Neural cell (in vitro differentiated cells): ENCODE data around the gene SNX13. TPM values are rescaled to one million over a fixed set of nuclear protein-coding genes. Genes with fewer than 3 reads are reported as not detected.

Source experiments
- H2AFZ ChIP-seq: fragments of 200-600, 300-800 bp; sonication (generic), shearing (Covaris generic); 2 replicates; pipeline ENCODE4 v1.6.0; 2014; ENCODE audit warnings: low read depth, mild to moderate bottlenecking, antibody characterized with exemption, low read length, moderate library complexity
- H3F3A ChIP-seq: fragments of 200-600 bp; shearing (Covaris generic); 2 replicates; pipeline ENCODE4 v1.6.1; 2016; ENCODE audit warnings: mild to moderate bottlenecking, moderate library complexity, mixed read lengths, antibody characterized with exemption, low read length; ENCODE audit not compliant: insufficient read depth, poor library complexity, severe bottlenecking
- H3K27ac ChIP-seq: fragments of 200-600, 300-800 bp; sonication (generic), shearing (Covaris generic); 2 replicates; pipeline ENCODE4 v1.5.1; 2014; ENCODE audit warnings: mild to moderate bottlenecking, low read length, moderate library complexity
- H3K27me3 ChIP-seq: fragments of 300-800, 200-600 bp; sonication (generic), shearing (Covaris generic); 2 replicates; pipeline ENCODE4 v1.6.0; 2014; ENCODE audit warnings: mild to moderate bottlenecking, low read depth, low read length, moderate library complexity; ENCODE audit not compliant: insufficient read depth
- H3K36me3 ChIP-seq: fragments of 300-800, 200-600 bp; sonication (generic), shearing (Covaris generic); 2 replicates; pipeline ENCODE4 v1.5.1; 2014; ENCODE audit warnings: mild to moderate bottlenecking, antibody characterized with exemption, low read length, moderate library complexity; ENCODE audit not compliant: insufficient read depth
- H3K4me2 ChIP-seq: fragments of 300-800, 200-600 bp; sonication (generic), shearing (Covaris generic); 2 replicates; pipeline ENCODE4 v1.6.0; 2014; ENCODE audit warnings: mild to moderate bottlenecking, low read length
- H3K4me3 ChIP-seq: fragments of 300-800, 200-600 bp; sonication (generic), shearing (Covaris generic); 2 replicates; pipeline ENCODE4 v1.5.1; 2014; ENCODE audit warnings: mild to moderate bottlenecking, low read length, moderate library complexity
- H3K79me2 ChIP-seq: fragments of 200-600 bp; shearing (Covaris generic); replicated peaks from 2 replicates; pipeline ENCODE4 v1.6.0; 2014; ENCODE audit warnings: mild to moderate bottlenecking, low read length, moderate library complexity; ENCODE audit not compliant: insufficient read depth
- H3K9ac ChIP-seq: fragments of 300-800, 200-600 bp; sonication (generic), shearing (Covaris generic); 2 replicates; pipeline ENCODE4 v1.6.1; 2016; ENCODE audit warnings: mild to moderate bottlenecking, low read length, mixed read lengths
- H3K9me2 ChIP-seq: fragments of 200-600 bp; shearing (Covaris generic); 2 replicates; pipeline ENCODE4 v1.6.1; 2016; ENCODE audit warnings: mild to moderate bottlenecking, low read length, mixed read lengths; ENCODE audit not compliant: insufficient read depth
- H3K9me3 ChIP-seq: fragments of 200-600, 300-800 bp; sonication (generic), shearing (Covaris generic); 2 replicates; pipeline ENCODE4 v1.6.1; 2016; ENCODE audit warnings: mild to moderate bottlenecking, mixed run types, low read length, moderate library complexity, mixed read lengths
- H4K20me1 ChIP-seq: fragments of 200-600 bp; shearing (Covaris generic); 2 replicates; pipeline ENCODE4 v1.6.1; 2016; ENCODE audit warnings: mild to moderate bottlenecking, mixed run types; ENCODE audit not compliant: insufficient read depth
- CTCF ChIP-seq: fragments of 450-650 bp; IDR thresholded peaks from 2 replicates; pipeline ENCODE4 v1.5.1; 2014; ENCODE audit warnings: antibody characterized with exemption, mild to moderate bottlenecking, moderate library complexity; ENCODE audit not compliant: poor library complexity, severe bottlenecking
- EP300 ChIP-seq: fragments of 450-650 bp; conservative IDR thresholded peaks from 2 replicates; pipeline ENCODE4 v1.6.1; 2014; ENCODE audit warnings: antibody characterized with exemption, mild to moderate bottlenecking, moderate library complexity; ENCODE audit not compliant: poor library complexity, severe bottlenecking
- EZH2 ChIP-seq: fragments of 200-600, 300-800 bp; shearing (Covaris generic), sonication (generic); IDR thresholded peaks from 2 replicates; pipeline ENCODE4 v1.6.1; 2014; ENCODE audit warnings: antibody characterized with exemption, low read length, borderline replicate concordance, mild to moderate bottlenecking; ENCODE audit not compliant: insufficient read depth, poor library complexity, severe bottlenecking
- MXI1 ChIP-seq: fragments of 450-650 bp; conservative IDR thresholded peaks from 2 replicates; pipeline ENCODE4 v1.6.1; 2014; ENCODE audit warnings: antibody characterized with exemption, mild to moderate bottlenecking; ENCODE audit not compliant: poor library complexity, severe bottlenecking
- POLR2AphosphoS5 ChIP-seq: IDR thresholded peaks from 2 replicates; pipeline ENCODE4 v1.6.1; 2012
- RAD21 ChIP-seq: fragments of 450-650 bp; conservative IDR thresholded peaks from 2 replicates; pipeline ENCODE4 v1.6.1; 2014; ENCODE audit warnings: antibody characterized with exemption, mild to moderate bottlenecking, moderate library complexity
- REST ChIP-seq: IDR thresholded peaks from 2 replicates; pipeline ENCODE4 v1.6.1; 2012; ENCODE audit warnings: borderline replicate concordance
- SMC3 ChIP-seq: fragments of 450-650 bp; conservative IDR thresholded peaks from 2 replicates; pipeline ENCODE4 v1.6.1; 2014; ENCODE audit warnings: antibody characterized with exemption, mild to moderate bottlenecking, moderate library complexity; ENCODE audit not compliant: poor library complexity
- TAF1 ChIP-seq: IDR thresholded peaks from 2 replicates; pipeline ENCODE4 v1.6.1; 2012; ENCODE audit warnings: low read depth
- polyA plus RNA-seq: library from polyadenylated mRNA; depleted of rRNA; stranded (reverse); fragments of >200 nt; gene quantifications from 2 replicates; pipeline ENCODE4 v1.2.3, GENCODE V29; 2014

SNX13 gene
- polyA plus RNA-seq, 1 donor from 2014 or later = 50.6 TPM

GRCh38 chr7:17947620-17948019 lies 7.3 kb upstream of the SNX13 start:
- Histone ChIP-seq H3K4me3 (no peak overlapping the region), H3K9me2 (no peaks in the 10 kb centered on the region), H3K36me3 (no peaks in the 10 kb centered on the region), H3K9me3 (no peaks in the 10 kb centered on the region), H3K27ac (no peak overlapping the region), H4K20me1 (no peaks in the 10 kb centered on the region), H3K4me2 (no peak overlapping the region), H3K27me3 (no peaks in the 10 kb centered on the region), H2AFZ (no peak overlapping the region), H3K9ac (no peak overlapping the region), H3K79me2 (no peaks in the 10 kb centered on the region), H3F3A (no peaks in the 10 kb centered on the region)
- no peak for TF ChIP-seq RAD21
- no peak for TF ChIP-seq REST
- no peak for TF ChIP-seq TAF1
- TF ChIP-seq SMC3 = no peak
- TF ChIP-seq EP300 = no peak
- no peak for TF ChIP-seq POLR2AphosphoS5
- TF ChIP-seq EZH2 = no peak
- no peak for TF ChIP-seq MXI1
- TF ChIP-seq CTCF = no peak

GRCh38 chr7:17946591-17946990 lies 6.3 kb upstream of the SNX13 start:
- Histone ChIP-seq H4K20me1 (no peaks in the 10 kb centered on the region), H3K27me3 (no peaks in the 10 kb centered on the region), H3K4me2 (no peak overlapping the region), H3K9me2 (no peaks in the 10 kb centered on the region), H3K9ac (no peak overlapping the region), H2AFZ (no peak overlapping the region), H3K27ac (no peak overlapping the region), H3K9me3 (no peaks in the 10 kb centered on the region), H3K79me2 (no peaks in the 10 kb centered on the region), H3K4me3 (no peak overlapping the region), H3F3A (no peaks in the 10 kb centered on the region), H3K36me3 (no peaks in the 10 kb centered on the region)
- no peak for TF ChIP-seq POLR2AphosphoS5
- no peak for TF ChIP-seq REST
- no peak for TF ChIP-seq EZH2
- no peak for TF ChIP-seq RAD21
- no peak for TF ChIP-seq TAF1
- no peak for TF ChIP-seq EP300
- TF ChIP-seq SMC3 = no peak
- no peak for TF ChIP-seq MXI1
- no peak for TF ChIP-seq CTCF
